Prostate gland (tissue), 2 donors: ENCODE data around the gene TSPAN18.

Experiments used
- POLR2A ChIP-seq: fragments of 450-650 bp; IDR thresholded peaks from one replicate; pipeline ENCODE4 v1.6.1; 2016; ENCODE audit warnings: antibody characterized with exemption, mild to moderate bottlenecking
- POLR2AphosphoS5 ChIP-seq: sonication (generic); formaldehyde crosslinking; IDR thresholded peaks from one replicate; pipeline ENCODE4 v1.6.1; 2017; ENCODE audit warnings: antibody characterized with exemption
- TF ChIP-seq, protein P1 (sequence below), 4 experiments: fragments of 200-600 bp in 2 of 4; fragments of 450-650 bp in 2 of 4; sonication (generic) in 2 of 4; IDR thresholded peaks; 1 replicate in 3 of 4; 2 replicates in 1 of 4; pipeline ENCODE4 v1.5.1; 2016 to 2019; ENCODE audit warnings: antibody characterized with exemption in 4 of 4, mild to moderate bottlenecking in 2 of 4, moderate library complexity in 2 of 4

DNA sequence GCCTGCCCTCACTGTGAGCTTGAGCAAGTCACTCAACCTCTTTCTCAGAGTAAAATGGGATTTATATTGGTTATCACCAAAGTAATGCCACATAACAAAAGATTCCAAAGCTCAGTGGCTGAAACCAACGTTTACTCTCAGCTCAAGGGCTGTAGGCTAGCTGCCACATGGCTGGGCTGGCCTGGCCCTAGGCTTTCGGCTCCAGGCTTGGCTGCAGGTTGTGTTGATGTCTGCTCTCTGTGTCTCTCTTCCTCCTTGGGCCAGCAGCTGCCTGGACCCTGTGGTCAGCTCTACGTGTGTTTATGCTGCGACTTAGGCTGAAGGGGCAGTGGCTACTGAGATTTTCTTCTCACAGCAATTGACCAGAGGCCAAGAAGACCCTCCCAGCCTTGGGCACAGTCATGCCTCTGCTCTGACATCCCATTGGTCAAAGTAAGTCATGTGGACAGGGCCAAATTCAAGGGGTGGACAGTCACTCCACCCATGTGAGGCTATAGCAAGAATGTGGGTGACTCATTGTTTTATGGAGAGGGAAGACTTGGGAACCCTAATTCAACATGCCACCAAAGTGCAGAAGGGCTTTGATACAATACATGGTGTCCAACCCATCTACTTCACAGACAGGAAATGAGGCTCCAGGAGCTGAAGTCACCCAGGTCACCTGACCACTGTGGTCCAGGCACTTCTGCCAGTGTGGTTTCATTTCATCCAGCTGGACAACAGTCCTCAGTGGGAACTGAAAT, 90.6 kb downstream of the TSPAN18 start:
- TF ChIP-seq POLR2A (no peak), POLR2AphosphoS5 (no peak)
- TF ChIP-seq, protein P1, sequence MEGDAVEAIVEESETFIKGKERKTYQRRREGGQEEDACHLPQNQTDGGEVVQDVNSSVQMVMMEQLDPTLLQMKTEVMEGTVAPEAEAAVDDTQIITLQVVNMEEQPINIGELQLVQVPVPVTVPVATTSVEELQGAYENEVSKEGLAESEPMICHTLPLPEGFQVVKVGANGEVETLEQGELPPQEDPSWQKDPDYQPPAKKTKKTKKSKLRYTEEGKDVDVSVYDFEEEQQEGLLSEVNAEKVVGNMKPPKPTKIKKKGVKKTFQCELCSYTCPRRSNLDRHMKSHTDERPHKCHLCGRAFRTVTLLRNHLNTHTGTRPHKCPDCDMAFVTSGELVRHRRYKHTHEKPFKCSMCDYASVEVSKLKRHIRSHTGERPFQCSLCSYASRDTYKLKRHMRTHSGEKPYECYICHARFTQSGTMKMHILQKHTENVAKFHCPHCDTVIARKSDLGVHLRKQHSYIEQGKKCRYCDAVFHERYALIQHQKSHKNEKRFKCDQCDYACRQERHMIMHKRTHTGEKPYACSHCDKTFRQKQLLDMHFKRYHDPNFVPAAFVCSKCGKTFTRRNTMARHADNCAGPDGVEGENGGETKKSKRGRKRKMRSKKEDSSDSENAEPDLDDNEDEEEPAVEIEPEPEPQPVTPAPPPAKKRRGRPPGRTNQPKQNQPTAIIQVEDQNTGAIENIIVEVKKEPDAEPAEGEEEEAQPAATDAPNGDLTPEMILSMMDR (IDR thresholded peaks at IDR 0.05) = no peak
